Ishikawa (cell line): ENCODE measurements around the gene CACNB2.

Experiments
- CEBPB ChIP-seq: IDR thresholded peaks from 2 replicates; pipeline ENCODE4 v1.6.1; 2012
- CREB1 ChIP-seq: IDR thresholded peaks from 2 replicates; pipeline ENCODE4 v1.6.1; 2012; ENCODE audit warnings: low read depth
- EGR1 ChIP-seq: IDR thresholded peaks from 2 replicates; pipeline ENCODE4 v1.6.1; 2012
- EP300 ChIP-seq: IDR thresholded peaks from 2 replicates; pipeline ENCODE4 v1.6.1; 2012; ENCODE audit warnings: borderline replicate concordance
- FOXM1 ChIP-seq: IDR thresholded peaks from 2 replicates; pipeline ENCODE4 v1.6.1; 2012; ENCODE audit warnings: low read depth, borderline replicate concordance
- MAX ChIP-seq: IDR thresholded peaks from 2 replicates; pipeline ENCODE4 v1.6.1; 2012
- NFIC ChIP-seq: IDR thresholded peaks from 2 replicates; pipeline ENCODE4 v1.6.1; 2012
- RAD21 ChIP-seq: IDR thresholded peaks from 2 replicates; pipeline ENCODE4 v1.6.1; 2012; ENCODE audit warnings: low read depth
- REST ChIP-seq: IDR thresholded peaks from 2 replicates; pipeline ENCODE4 v1.6.1; 2012; ENCODE audit warnings: low read depth, mild to moderate bottlenecking
- TAF1 ChIP-seq: IDR thresholded peaks from 2 replicates; pipeline ENCODE4 v1.6.1; 2012; ENCODE audit warnings: low read depth, mild to moderate bottlenecking
- TCF12 ChIP-seq: IDR thresholded peaks from 2 replicates; pipeline ENCODE4 v1.6.1; 2012; ENCODE audit warnings: low read depth
- TEAD4 ChIP-seq: IDR thresholded peaks from 2 replicates; pipeline ENCODE4 v1.6.1; 2012
- USF1 ChIP-seq: IDR thresholded peaks from 2 replicates; pipeline ENCODE4 v1.6.1; 2012
- YY1 ChIP-seq: IDR thresholded peaks from 2 replicates; pipeline ENCODE4 v1.6.1; 2012; ENCODE audit warnings: low read depth
- ZBTB7A ChIP-seq: IDR thresholded peaks from 2 replicates; pipeline ENCODE4 v1.6.1; 2012; ENCODE audit warnings: low read depth

CACNB2 gene

GRCh38 chr10:18483516-18484186 is 343.4 kb downstream of the CACNB2 start:
- no peak for TF ChIP-seq FOXM1

- TF ChIP-seq RAD21, result no peak
- TF ChIP-seq CEBPB, result no peak
- TF ChIP-seq EGR1, result no peak
- TF ChIP-seq CREB1, result no peak
- TF ChIP-seq NFIC, result no peak
- TF ChIP-seq EP300, result no peak
- TF ChIP-seq TCF12, result no peak
- TF ChIP-seq REST, result no peak
- TF ChIP-seq MAX, result no peak
Observed at GRCh38 chr10:18486438-18486837, 346.2 kb downstream of the CACNB2 start.

GRCh38 chr10:18490755-18491154 is 350.5 kb downstream of the CACNB2 start:
- TF ChIP-seq USF1 (no peak), EGR1 (no peak), NFIC (no peak), CEBPB (no peak), CREB1 (no peak), TEAD4 (no peak), EP300 (no peak)

GRCh38 chr10:18497806-18498369 is 357.7 kb downstream of the CACNB2 start:
- no peak for TF ChIP-seq EP300
- TF ChIP-seq ZBTB7A, result no peak
- TF ChIP-seq FOXM1, result no peak
- TF ChIP-seq CREB1, result no peak
- no peak for TF ChIP-seq EGR1
- no peak for TF ChIP-seq TCF12
- no peak for TF ChIP-seq MAX
- no peak for TF ChIP-seq RAD21
- TF ChIP-seq YY1, result no peak
- TF ChIP-seq REST, result no peak
- TF ChIP-seq CEBPB, result no peak
- TF ChIP-seq TAF1, result no peak
- TF ChIP-seq TEAD4, result no peak
- no peak for TF ChIP-seq NFIC
- TF ChIP-seq USF1, result no peak

GRCh38 chr10:18498998-18499397 is 358.8 kb downstream of the CACNB2 start:
- TF ChIP-seq TCF12 (no peak), REST (no peak), CEBPB (no peak), RAD21 (no peak), EP300 (no peak), FOXM1 (no peak), USF1 (no peak)
